ENCODE measurements around the gene PAK1. TPM values are rescaled to one million over a fixed set of nuclear protein-coding genes. Genes with fewer than 3 reads are reported as not detected.

Gene PAK1
- total RNA-seq, 2 experiments from 2014 or later, result 66.1 to 75.5 TPM

GRCh38 chr11:77284476-77285468, 189.1 kb downstream of the PAK1 start:
- no peaks in the 10 kb centered on the region for H3K9me3 Mint-ChIP-seq (ENCODE audit: low read depth)
- H3K4me3 Mint-ChIP-seq, result no peak overlapping the region
- H3K27me3 Mint-ChIP-seq, result peaks cover 55% of the 10 kb centered on the region
- DNase-seq, result no peak
- H3K4me1 Mint-ChIP-seq, result no peaks in the 10 kb centered on the region
- no peaks in the 10 kb centered on the region for H3K36me3 Mint-ChIP-seq
- no peak overlapping the region for H3K27ac Mint-ChIP-seq
- no peak for ATAC-seq
- CTCF ChIA-PET, result no interaction called here

GRCh38 chr11:77283101-77283500, 190.8 kb downstream of the PAK1 start:
- no peaks in the 10 kb centered on the region for H3K36me3 Mint-ChIP-seq
- CTCF ChIA-PET, result interaction anchor here (0.9 kb wide), 1 partner anchor 191 kb away, joined by 3 read pairs; no protein-coding TSS in a partner anchor
- H3K9me3 Mint-ChIP-seq (ENCODE audit: low read depth), result no peaks in the 10 kb centered on the region
- no peak overlapping the region for H3K4me3 Mint-ChIP-seq
- DNase-seq, result no peak
- no peak overlapping the region for H3K27ac Mint-ChIP-seq
- no peak for ATAC-seq
- peaks cover 2% of the 10 kb centered on the region for H3K4me1 Mint-ChIP-seq
- H3K27me3 Mint-ChIP-seq, result peaks cover 66% of the 10 kb centered on the region

- no peak overlapping the region for H3K4me3 Mint-ChIP-seq
- H3K27ac Mint-ChIP-seq, result no peak overlapping the region
- CTCF ChIA-PET, result no interaction called here
- H3K36me3 Mint-ChIP-seq, result no peaks in the 10 kb centered on the region
- peaks cover 44% of the 10 kb centered on the region for H3K27me3 Mint-ChIP-seq
- H3K9me3 Mint-ChIP-seq (ENCODE audit: low read depth), result no peaks in the 10 kb centered on the region
- H3K4me1 Mint-ChIP-seq, result peaks cover 2% of the 10 kb centered on the region
- ATAC-seq (no peak), DNase-seq (no peak)
Observed at GRCh38 chr11:77278595-77279506, 195.0 kb downstream of the PAK1 start.

GRCh38 chr11:77276271-77276670, 197.6 kb downstream of the PAK1 start:
- no peak overlapping the region for H3K27ac Mint-ChIP-seq
- ATAC-seq (no peak), DNase-seq (no peak)
- H3K27me3 Mint-ChIP-seq, result peaks cover 40% of the 10 kb centered on the region
- H3K4me3 Mint-ChIP-seq, result no peak overlapping the region
- CTCF ChIA-PET, result interaction anchor here (0.8 kb wide), 1 partner anchor 20 kb away, joined by 3 read pairs; no protein-coding TSS in a partner anchor
- H3K4me1 Mint-ChIP-seq, result peaks cover 2% of the 10 kb centered on the region
- H3K9me3 Mint-ChIP-seq (ENCODE audit: low read depth), result no peaks in the 10 kb centered on the region
- no peaks in the 10 kb centered on the region for H3K36me3 Mint-ChIP-seq

Other genes with a start within 250 kb of the PAK1 start
- gene GDPD4, start 172.4 kb downstream of the PAK1 start, total RNA-seq, result not detected
- under 1 TPM; 0.82 TPM for gene AQP11, start 115.9 kb upstream of the PAK1 start, total RNA-seq
- gene CLNS1A, start 163.7 kb upstream of the PAK1 start, total RNA-seq, result 100 to 1,000 TPM in 1 of 2 experiments, 10 to 100 TPM in 1; 89.4 to 113 TPM

Data from activated CD8-positive, alpha-beta memory T cell treated with anti-CD3 and anti-CD28 coated beads, Interleukin-2, amount 10 ng/mL, durations not matched to agents 7 days and 5 days (primary cell).